AG04450 (cell line): Measurements from ENCODE around the gene BRIP1. TPM values are rescaled to one million over a fixed set of nuclear protein-coding genes. Genes with fewer than 3 reads are reported as not detected.

Experiments
- CTCF ChIA-PET: fragments of 300-600, 350-600 bp; formaldehyde crosslinking; extraction: SDS; loops from one replicate; lab custom pipeline; 2022; ENCODE audit warnings: antibody characterized with exemption, inconsistent platforms; lab: Charles Lee
- POLR2A ChIA-PET: fragments of 350-600 bp; formaldehyde crosslinking; extraction: SDS; loops from one replicate; lab custom pipeline; 2021; ENCODE audit warnings: antibody characterized with exemption, inconsistent platforms; lab: Yijun Ruan, JAX
- DNase-seq: peaks from one replicate; pipeline ENCODE4 v3.0.0-alpha.2; 2011; ENCODE audit warnings: low read depth, low spot score
- H3K27ac ChIP-seq: one replicate; pipeline ENCODE4 v1.5.1; 2012; ENCODE audit warnings: low read depth, low read length, control low read depth
- H3K27me3 ChIP-seq: one replicate; pipeline ENCODE4 v1.6.0; 2012; ENCODE audit warnings: low read length; ENCODE audit not compliant: control insufficient read depth, insufficient read depth
- H3K4me3 ChIP-seq: 2 replicates; pipeline ENCODE4 v1.5.1; 2011; ENCODE audit warnings: mild to moderate bottlenecking, low read depth, low read length, control low read depth
- H3K9me3 ChIP-seq: 2 replicates; pipeline ENCODE4 v1.5.1; 2012; ENCODE audit warnings: low read length; ENCODE audit not compliant: control insufficient read depth, insufficient read depth
- CTCF ChIP-seq: IDR thresholded peaks from 2 replicates; pipeline ENCODE4 v1.5.1; 2011; ENCODE audit warnings: low read depth, low read length, control low read depth, inconsistent platforms
- polyA plus RNA-seq: library from polyadenylated mRNA; depleted of rRNA; stranded (reverse); fragments of >200 nt; gene quantifications from 2 replicates; pipeline ENCODE4 v1.2.3, GENCODE V29; 2011

BRIP1 gene
- polyA plus RNA-seq, 1 experiment, result 5.0 TPM

- CTCF ChIA-PET, result no interaction called here
- Histone ChIP-seq H3K4me3 (no peak overlapping the region), H3K9me3 (no peaks in the 10 kb centered on the region), H3K27ac (no peak overlapping the region), H3K27me3 (no peaks in the 10 kb centered on the region)
- DNase-seq, result no peak
- no peak for TF ChIP-seq CTCF
- POLR2A ChIA-PET, result no interaction called here
Measured at GRCh38 chr17:61784510-61784909, 78.8 kb downstream of the BRIP1 start.

- POLR2A ChIA-PET, result no interaction called here
Measured at GRCh38 chr17:61783556-61784304, 79.6 kb downstream of the BRIP1 start.

GRCh38 chr17:61783120-61783519 lies 80.2 kb downstream of the BRIP1 start:
- POLR2A ChIA-PET, result no interaction called here
- no peak for DNase-seq
- TF ChIP-seq CTCF, result no peak
- H3K27ac ChIP-seq, result no peak overlapping the region
- no peaks in the 10 kb centered on the region for H3K27me3 ChIP-seq
- no peak overlapping the region for H3K4me3 ChIP-seq
- no peaks in the 10 kb centered on the region for H3K9me3 ChIP-seq
- CTCF ChIA-PET, result no interaction called here

More at GRCh38 chr17:61783556-61784304, 79.6 kb downstream of the BRIP1 start:
- no peak for TF ChIP-seq CTCF
- Histone ChIP-seq H3K27me3 (no peaks in the 10 kb centered on the region), H3K9me3 (no peaks in the 10 kb centered on the region), H3K4me3 (no peak overlapping the region), H3K27ac (no peak overlapping the region)
- CTCF ChIA-PET, result no interaction called here
- DNase-seq, result no peak

GRCh38 chr17:61782683-61783082 lies 80.6 kb downstream of the BRIP1 start:
- no peak for TF ChIP-seq CTCF
- Histone ChIP-seq H3K27ac (no peak overlapping the region), H3K9me3 (no peaks in the 10 kb centered on the region), H3K4me3 (no peak overlapping the region), H3K27me3 (no peaks in the 10 kb centered on the region)
- CTCF ChIA-PET, result no interaction called here
- DNase-seq, result no peak
- POLR2A ChIA-PET, result no interaction called here

GRCh38 chr17:61775364-61775763 lies 88.0 kb downstream of the BRIP1 start:
- Histone ChIP-seq H3K9me3 (no peaks in the 10 kb centered on the region), H3K4me3 (no peak overlapping the region), H3K27ac (no peak overlapping the region), H3K27me3 (no peaks in the 10 kb centered on the region)
- ChIA-PET CTCF (no interaction called here), POLR2A (no interaction called here)
- TF ChIP-seq CTCF, result no peak
- DNase-seq, result no peak
